GM21423 (cell line): ENCODE measurements around the gene VAMP5.
"Not testable (repeated sequence)": the region's sequence is repeated elsewhere in the genome, so short reads cannot be mapped to it uniquely, and the experiment has no call there.

Experiments
- ATAC-seq: cut with Tn5 transposase; IDR thresholded peaks from one replicate; pipeline ENCODE4 v1.9.1; 2021; ENCODE audit warnings: mild to moderate bottlenecking, moderate library complexity; ENCODE audit not compliant: unreplicated experiment

VAMP5 gene

GRCh38 chr2:85584354-85584856 lies at the start of gene VAMP5:
Gene VAMP5, plus strand, starts transcription at chr2:85584431. Its CDS starts 60 bp downstream, at chr2:85584491.
- ATAC-seq: peak; percentile 18

DNA sequence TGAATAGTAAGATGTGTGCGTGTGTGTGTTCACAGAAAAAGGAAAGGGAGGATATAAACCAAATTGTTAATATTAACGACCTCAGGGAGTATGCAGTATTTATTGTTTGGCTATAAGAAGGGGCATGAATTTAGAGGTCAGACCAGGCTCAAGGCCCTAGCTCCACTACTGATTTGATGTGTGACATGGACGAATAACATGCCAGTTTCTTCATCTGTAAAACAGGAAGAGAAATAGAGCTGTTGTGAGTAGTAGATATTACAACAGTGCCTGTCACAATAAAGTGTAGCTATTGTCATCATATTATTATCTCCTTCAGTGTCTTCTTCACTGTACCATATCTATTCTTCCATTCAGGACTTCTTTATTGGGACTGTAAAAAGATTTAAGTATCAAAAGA lies 49.4 kb upstream of the VAMP5 start:
- ATAC-seq: no peak

DNA sequence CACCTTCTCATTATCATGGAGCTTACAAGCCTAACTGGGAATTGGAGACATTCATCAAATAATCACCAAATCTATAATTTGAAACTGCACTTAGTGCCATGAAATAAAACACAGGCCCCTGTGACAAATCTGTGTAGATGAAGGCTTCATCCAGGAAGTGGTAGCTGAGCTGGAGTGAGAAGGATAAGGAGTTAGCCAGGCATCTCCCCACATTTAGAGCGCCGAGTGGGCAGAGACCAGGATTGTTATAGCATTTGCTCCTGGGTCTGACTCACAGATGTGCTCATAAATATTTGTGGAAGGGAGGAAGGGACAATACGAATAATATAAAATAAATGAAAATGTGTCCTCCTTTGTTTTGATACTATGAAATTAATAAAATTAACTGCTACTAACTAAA lies 47.8 kb upstream of the VAMP5 start:
- no peak for ATAC-seq

GRCh38 chr2:85537600-85538506 lies 46.4 kb upstream of the VAMP5 start:
- ATAC-seq: no peak

DNA sequence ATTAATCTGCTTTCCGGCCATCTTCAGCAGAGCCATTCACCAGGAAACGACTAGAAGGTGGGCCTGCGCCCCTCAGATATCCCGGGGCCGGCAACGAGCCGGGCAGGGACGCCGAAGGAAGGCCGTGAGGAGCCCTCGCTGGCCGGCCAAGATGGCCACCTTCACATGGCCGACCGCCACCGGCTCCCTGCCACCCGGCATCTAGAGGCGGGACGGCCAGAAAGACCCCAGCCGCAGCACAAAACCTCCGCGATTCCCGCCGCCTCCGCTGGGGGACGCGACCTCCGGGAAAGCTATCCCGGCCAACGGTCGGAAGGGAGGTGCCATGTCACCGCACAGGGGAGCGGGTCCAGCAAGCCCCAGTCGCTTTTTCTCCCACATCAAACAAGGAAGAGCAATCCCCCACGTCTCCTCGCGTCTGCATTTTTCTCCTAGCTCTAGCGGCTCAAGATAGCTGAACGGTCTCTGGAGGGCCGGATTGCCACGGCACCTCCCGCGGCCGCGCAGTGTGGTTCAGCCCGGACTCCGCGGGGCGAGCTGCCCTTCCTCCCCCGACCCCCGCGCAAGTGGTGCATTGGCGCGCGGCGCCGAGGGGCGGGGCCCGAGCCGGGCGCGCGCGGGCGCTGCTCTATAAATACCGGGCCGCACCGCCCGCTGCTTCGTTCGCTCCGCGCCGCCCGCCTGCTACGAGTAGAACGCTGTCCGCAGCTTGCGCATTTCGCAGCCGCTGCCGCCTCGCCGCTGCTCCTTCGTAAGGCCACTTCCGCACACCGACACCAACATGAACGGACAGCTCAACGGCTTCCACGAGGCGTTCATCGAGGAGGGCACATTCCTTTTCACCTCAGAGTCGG lies 45.5 kb upstream of the VAMP5 start, which contains the start of gene MAT2A:
Gene MAT2A, plus strand, starts transcription at position 662 of the 854 bp plus-strand sequence. Its CDS starts 120 bp downstream, at position 782.
- peak; percentile 67 for ATAC-seq

GRCh38 chr2:85539361-85540132 lies 44.7 kb upstream of the VAMP5 start:
- peak; percentile 27 for ATAC-seq

- ATAC-seq: no peak
Measured at GRCh38 chr2:85540133-85540648, 44.0 kb upstream of the VAMP5 start.

GRCh38 chr2:85541262-85541661 lies 43.0 kb upstream of the VAMP5 start:
- ATAC-seq: no peak

DNA sequence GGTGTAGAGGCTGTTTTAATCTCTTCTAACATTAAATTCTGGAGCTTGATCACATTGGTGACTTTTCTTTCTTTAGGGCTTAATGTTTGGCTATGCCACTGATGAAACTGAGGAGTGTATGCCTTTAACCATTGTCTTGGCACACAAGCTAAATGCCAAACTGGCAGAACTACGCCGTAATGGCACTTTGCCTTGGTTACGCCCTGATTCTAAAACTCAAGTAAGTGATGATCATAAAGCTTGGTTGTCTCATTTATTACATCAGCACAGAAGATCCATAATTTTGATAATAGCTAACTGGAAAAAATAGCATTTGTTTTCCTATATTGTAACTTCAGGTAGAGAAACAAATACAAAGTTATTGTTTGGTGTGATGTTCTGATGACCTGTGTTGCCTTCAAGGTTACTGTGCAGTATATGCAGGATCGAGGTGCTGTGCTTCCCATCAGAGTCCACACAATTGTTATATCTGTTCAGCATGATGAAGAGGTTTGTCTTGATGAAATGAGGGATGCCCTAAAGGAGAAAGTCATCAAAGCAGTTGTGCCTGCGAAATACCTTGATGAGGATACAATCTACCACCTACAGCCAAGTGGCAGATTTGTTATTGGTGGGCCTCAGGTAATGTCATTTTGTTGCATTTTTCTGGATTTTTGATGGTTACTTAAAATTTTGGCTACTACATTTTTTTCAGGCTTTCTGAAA lies 42.3 kb upstream of the VAMP5 start:
- ATAC-seq: no peak

DNA sequence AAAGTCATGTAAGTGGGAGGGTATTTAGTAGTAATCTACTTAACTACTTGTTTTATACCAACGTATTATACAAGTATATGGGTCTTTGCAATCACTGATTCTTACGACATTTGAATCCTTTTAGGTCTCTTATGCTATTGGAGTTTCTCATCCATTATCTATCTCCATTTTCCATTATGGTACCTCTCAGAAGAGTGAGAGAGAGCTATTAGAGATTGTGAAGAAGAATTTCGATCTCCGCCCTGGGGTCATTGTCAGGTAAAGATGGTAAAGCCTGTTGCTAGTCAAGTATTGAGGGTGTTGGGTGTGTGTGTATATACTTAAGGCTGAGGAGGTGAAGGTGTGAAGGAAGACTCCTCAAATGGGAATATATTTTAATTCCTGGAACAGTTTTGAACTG lies 41.5 kb upstream of the VAMP5 start:
- no peak for ATAC-seq

DNA sequence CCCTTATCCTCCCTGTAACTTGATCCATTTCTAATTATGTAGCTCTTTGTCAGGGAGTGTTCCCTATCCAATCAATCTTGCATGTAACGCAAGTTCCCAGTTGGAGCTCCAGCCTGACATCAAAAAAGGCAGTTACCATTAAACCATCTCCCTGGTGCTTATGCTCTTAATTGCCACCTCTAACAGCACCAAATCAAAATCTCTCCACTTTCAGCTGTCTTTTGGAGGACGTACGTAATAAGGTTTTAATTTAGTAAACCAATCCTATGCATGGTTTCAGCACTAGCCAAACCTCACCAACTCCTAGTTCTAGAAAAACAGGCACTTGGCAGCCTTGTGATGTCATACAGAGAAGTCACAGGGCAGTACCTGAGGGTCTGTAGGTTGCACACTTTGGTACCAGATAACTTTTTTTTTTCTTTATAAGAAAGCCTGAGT lies 40.0 kb upstream of the VAMP5 start:
- ATAC-seq: not testable (repeated sequence)

DNA sequence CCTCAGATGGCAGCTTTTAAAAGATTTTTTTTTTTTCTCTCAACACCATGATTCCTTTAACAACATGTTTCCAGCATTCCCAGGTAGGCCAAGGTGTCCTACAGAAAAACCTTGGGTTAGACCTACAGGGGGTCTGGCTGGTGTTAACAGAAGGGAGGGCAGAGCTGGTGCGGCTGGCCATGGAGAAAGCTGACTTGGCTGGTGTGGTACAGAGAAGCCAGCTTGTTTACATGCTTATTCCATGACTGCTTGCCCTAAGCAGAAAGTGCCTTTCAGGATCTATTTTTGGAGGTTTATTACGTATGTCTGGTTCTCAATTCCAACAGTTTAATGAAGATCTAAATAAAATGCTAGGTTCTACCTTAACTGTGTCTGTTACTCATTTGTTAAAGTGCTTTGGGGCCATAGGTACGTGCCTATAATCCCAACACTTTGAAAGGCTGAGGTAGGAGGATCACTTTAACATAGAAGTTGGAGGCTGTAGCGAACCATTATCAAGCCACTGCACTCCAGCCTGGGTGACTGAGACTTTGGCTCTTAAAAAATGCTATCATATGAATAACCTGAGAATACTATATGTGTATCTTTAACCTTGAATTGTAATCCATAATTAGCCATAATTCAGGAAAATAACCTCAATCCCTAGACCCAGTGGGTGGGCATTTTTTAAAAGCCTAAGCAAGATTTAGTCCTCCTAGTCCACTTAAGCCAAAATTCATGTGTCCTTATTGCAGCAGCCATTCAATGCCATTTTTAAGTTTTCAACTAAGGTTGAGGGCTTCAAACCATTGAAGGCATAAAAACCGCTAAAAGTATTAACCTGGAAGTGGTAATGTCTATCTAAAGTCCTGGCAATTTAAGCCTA lies 39.1 kb upstream of the VAMP5 start:
- ATAC-seq: not testable (repeated sequence)

DNA sequence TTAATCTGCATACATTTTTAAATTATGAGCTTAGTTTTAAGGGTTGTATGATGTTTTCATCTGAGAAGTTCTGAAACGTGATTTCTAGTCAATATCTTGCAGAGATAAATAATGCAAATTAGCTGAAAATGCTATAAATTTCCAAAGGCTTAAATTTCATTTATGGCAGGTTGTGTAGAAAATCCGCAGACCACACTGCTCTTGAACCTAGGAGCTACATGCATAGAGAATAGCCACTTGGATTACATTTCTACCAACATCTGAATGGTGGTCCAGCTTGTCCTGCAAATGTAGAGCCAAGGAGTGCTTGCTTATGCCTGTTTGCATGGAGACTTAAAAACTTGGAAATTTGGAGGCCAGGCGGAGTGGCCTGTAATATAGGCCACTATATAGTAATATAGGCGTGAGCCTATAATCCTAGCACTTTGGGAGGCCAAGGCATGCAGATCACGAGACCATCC lies 38.4 kb upstream of the VAMP5 start:
- no peak for ATAC-seq

DNA sequence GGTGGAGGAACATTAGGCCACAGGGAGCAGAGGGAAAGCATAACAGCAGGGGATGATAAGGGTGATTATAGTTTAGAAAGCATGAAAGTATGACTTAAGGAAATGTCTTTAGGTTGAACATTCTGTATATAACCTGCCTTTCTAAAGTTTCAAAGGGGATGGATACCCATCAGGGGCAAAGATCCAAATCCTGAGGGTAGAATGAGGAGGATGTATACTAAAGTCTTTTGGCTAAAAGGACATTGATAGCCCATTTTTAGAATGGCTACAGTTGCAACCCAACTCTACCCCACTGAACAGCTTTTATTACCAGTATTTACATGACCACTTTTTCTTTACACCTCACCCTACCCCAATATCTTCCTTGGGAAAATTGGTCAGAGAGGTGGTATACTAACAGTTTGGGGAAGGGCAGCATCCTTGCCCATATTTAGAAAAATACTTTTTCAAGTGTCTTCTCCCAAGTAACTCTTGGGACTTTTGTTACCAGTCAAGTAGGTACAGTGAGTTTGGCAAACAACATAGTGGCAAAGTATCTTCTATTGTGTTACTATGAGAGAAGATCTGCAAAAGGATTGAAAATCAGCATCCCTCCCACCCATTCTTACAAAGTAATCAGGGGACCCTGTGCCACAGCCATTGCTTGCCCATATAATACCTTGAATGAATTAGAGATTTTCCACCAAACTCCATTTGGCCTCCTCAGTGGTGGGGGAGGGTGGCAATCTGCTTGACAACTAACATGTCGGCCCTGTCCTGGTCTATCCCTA lies 37.0 kb upstream of the VAMP5 start:
- no peak for ATAC-seq

- no peak for ATAC-seq
Measured at GRCh38 chr2:85547859-85548607, 36.2 kb upstream of the VAMP5 start.

- ATAC-seq: no peak
Measured at GRCh38 chr2:85548608-85548900, 35.7 kb upstream of the VAMP5 start.

- ATAC-seq: no peak
Measured at GRCh38 chr2:85549095-85549494, 35.1 kb upstream of the VAMP5 start.
